NCI-H1417 treated with DMSO at 0.1 percent for 48 hours (cell line): ENCODE results near the gene BRAT1.
"Not testable (repeated sequence)": the region's sequence is repeated elsewhere in the genome, so short reads cannot be mapped to it uniquely, and the experiment has no call there.

Experiments used
- DNase-seq: peaks from one replicate; lab custom pipeline; 2025; lab: John Stamatoyannopoulos, UW

BRAT1 gene

DNA sequence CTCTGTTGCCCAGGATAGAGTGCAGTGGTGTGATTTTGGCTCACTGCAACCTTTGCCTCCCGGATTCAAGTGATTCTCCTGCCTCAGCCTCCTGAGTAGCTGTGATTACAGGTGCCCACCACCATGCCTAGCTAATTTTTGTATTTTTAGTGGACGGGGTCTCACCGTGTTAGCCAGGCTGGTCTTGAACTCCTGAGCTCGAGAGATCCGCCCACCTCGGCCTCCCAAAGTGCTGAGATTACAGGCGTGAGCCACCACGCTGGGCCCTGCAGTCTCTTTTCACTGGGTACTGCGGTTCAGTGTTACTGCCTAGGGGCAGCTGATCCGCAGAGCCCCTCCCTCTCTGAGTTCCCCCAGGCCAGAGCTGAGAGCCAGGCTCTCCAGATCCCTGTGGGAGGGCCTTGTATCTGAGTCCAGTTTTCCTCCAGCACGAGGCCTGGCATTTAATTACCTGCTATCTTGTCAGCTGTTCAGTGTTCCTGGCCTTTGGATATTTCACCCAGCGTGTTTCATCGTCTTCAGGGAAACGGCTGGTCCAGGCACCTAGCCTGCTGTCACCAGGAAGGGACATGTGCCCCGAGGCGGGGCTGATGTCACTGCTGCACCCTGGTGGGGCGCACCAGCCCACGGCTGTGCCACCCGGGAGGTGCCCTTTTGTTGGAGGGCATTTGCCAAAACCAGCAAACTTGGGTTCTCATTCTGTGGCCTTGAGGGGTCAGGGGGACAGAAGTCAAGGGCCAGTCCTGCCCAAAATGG, 19.3 kb downstream of the BRAT1 start:
- not testable (repeated sequence) for DNase-seq

GRCh38 chr7:2534214-2534613, 21.1 kb downstream of the BRAT1 start:
- not testable (repeated sequence) for DNase-seq

- not testable (repeated sequence) for DNase-seq
These were observed 21.8 kb downstream of the BRAT1 start for GRCh38 chr7:2533566-2533965.

DNA sequence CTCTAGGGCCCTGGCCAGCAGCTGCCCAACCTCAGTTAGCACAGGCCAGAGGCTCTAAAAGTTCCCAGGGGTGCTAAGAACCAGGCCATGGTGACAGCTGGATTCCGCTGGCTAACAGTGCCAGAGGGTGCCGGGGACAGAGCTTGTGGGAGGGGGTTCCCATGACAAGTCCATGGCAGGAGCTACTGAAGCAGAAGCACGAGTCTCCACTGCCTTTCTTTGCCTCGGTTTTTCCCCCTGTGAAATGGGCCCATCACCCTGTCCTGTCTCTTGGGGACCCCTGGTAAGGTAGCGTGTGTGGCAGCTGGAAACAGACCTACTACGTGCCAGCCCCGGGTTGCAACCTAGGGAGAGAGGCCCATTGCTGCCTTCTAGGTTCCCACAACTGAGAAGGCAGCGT, 22.5 kb downstream of the BRAT1 start:
- not testable (repeated sequence) for DNase-seq

- not testable (repeated sequence) for DNase-seq
These were observed 23.0 kb downstream of the BRAT1 start for GRCh38 chr7:2532199-2532772.

GRCh38 chr7:2531796-2532110, 23.6 kb downstream of the BRAT1 start:
- DNase-seq = not testable (repeated sequence)

- DNase-seq = not testable (repeated sequence)
These were observed 24.1 kb downstream of the BRAT1 start for GRCh38 chr7:2530994-2531795.

DNA sequence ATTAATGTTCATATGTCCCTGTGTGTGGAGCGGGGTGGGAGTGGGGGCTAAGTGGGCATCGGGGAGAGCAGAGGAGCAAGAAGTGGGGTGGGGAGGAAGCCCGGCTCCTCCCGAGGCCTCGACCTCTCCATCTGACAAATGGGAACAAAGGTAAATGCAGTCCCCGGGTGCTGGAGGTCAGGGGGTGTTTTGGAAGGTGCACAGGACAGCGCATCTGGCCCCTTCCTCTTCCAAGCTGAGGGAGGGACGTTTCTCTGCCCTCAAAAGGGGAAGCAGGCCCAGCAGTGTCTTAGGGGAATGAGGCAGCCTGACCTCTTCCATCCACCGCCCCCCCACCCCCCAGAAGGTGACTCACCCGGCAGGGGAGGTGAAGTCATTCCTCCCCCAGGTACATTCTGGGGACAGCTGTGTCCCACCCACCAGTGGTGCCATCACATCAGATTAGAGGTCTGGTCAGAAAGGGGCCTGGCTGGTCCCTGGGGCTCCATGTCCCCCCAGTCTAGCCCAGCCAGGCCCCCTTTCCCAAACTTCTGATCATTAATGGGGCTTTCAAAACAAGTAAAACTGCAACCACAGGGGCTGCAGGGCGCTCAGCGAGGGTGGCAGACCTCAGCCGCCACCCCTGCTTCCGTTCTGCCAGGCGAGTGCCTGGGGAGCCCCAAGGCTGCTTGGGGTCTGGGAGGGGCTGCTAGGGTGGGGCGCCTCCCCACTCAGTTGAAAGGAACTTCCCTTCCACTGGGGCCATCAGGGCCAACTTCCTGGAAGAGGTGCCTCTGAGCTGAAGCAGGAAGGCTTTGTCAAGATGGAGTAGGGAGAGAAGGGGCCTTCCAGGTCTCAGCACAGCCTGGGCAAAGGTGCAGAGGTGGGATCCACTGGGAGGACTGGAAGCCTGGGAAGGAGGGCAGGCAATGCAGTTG, 25.0 kb downstream of the BRAT1 start:
- no peak for DNase-seq

DNA sequence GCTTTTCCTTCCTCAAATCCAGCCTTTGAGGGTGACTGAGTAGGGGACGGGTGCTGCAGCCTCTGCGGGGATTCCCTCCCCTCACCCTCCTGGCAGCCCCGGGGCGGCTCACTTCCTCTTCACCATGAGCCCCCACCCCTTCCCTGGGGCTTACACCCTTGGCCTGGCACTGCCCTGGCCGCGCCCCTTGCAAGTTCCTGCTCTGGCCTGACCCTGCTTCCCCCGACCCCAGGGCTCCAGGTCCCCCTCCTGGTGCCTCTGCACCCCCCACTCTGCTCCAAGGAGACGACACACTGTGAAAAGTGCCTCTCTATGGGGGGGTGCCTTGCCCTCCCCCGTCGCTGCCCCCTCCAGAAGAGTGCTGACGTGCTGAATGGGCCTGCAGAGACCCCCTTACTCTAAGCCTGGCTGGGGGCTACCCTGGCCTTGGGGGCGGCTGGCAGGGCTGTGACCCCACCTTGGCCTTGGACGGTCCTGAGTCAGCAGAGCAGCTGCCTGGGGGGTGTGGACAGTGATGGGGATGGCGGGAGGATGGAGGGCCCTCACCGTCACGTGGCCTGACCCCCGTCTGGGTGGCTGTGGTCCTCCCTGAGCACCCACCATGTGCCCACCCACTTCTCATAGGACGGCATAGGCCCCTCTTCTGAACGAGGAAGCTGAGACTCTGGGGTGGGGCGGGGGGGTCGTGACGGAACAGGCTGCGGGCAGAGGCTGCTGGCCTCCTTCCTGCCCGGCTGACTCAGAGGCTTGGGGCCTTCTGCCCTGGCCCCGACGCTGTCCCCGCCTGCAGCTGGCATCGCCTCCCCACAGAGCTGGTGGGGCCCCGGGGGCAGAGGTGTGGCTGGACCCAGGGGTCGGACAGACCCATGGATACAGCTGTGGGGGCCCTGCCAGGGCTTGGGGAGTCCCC, 25.9 kb downstream of the BRAT1 start:
- no peak for DNase-seq

DNA sequence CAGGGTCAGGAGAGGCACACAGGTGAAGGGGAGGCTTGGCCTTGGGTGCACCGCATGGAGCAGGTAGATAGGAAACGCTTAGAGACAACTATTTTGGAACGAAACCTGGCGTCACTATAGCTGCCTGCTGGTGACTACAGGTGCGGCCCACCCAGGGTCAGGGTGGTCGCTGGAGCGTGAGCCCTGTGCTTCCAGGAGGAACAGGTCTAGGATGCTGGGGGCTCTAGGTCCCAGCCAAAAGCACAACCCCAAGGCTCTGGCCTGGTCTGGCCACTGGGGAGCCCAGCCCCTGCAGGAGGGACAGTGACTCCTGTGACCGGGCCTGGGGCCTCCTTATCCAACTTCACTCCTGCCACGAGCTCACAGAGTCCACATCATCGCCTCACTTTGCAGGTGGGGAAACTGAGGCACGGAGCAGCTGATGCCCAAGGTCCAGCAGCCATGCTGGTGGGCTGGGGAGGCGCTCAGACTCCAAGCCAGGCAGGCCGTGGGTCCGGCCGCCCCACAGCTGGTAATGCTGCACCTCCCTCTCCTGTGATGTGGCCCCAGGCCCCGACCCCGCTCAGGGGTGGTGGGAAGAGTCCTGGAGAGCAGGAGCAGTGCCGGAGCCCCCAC, 26.7 kb downstream of the BRAT1 start:
- DNase-seq = no peak

DNA sequence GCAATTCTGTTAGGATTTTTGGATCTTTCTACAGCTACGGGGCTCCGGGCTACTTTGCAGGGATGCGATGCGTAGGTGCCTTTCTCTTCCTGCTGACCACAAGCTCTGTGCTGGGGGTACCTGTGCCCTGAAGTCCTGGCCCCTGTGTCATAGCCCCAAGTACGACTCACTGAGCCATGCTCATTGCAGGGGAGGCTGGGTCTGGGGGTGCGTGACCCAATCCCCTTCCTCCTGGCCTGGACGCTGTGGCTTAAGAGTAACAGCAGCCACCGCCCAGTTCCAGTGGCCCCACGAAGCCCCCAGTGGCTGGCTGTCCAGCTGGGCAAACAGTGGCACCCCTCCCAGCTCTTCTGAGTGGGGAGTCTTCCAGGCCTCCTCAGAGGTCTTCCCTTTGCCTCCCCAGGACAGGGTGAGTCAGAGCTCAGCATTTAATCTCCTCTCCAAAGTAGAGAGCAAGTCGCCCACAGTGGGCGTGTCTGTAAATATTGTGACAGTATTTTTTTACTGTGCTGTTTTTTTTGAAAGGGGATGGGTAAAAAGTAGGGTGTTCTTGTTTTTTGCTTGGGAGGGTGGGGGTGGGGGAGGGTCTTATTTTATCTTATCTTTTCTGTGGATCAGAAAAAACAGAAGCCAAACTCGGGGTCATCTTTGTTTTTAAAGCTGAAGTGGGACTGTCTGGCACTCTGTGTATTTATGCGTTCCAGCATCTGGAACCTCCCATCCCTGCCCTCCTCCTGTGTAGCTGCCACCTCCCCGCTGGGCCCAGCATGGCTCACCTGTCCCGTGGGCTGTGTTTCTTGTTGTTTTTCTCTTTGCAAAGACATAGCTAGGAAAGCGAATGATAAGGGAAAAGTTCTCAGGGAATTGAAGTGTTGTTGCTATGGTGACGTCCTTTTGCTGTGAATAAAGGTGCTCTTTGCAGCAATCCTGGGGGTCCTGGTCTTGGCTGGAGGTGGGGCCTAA, 27.5 kb downstream of the BRAT1 start:
- peak; percentile 82 for DNase-seq

- no peak for DNase-seq
These were observed 28.4 kb downstream of the BRAT1 start for GRCh38 chr7:2526659-2527504.

DNA sequence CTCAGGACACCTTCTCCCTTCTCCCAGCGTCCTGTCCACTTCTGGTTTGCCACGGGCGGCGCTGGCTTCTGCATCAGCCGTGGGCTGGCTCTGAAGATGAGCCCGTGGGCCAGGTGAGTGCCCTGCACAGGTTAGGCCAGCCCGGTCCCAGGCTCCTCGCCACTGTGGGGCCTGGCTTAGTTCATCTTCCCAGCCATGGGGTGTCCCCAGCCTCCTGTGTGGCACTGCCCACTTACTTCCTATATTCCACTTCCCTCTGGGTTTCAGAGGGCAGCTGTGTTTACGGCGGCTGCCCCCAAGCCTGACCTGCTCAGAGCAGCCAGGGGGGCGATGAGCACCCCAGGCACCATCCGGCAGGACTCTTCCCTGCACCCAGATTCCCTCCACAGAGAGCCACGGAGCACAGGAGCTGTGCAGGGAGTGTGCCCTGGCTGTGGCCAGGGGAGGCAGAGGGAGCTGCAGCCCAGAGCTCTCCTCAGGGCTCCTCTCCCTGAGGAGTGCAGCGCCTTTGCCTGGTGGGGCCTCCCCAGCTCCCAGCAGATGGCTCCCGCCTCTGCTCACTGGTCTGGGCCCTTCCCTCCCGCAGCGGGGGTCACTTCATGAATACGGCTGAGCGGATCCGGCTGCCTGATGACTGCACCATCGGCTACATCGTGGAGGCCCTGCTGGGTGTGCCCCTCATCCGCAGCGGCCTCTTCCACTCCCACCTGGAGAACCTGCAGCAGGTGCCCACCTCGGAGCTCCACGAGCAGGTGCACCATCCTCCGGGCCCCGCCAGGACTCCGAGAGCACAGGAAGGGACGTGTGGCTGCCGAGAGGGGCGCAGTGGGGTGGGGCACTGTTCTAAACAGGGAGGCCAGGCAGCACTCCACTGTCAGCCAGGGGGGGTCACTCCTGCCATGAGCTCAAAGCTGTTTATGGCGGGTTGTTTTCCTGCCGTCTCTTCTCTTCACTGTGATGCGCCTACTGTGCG, 29.4 kb downstream of the BRAT1 start:
- peak; percentile 49 for DNase-seq

DNA sequence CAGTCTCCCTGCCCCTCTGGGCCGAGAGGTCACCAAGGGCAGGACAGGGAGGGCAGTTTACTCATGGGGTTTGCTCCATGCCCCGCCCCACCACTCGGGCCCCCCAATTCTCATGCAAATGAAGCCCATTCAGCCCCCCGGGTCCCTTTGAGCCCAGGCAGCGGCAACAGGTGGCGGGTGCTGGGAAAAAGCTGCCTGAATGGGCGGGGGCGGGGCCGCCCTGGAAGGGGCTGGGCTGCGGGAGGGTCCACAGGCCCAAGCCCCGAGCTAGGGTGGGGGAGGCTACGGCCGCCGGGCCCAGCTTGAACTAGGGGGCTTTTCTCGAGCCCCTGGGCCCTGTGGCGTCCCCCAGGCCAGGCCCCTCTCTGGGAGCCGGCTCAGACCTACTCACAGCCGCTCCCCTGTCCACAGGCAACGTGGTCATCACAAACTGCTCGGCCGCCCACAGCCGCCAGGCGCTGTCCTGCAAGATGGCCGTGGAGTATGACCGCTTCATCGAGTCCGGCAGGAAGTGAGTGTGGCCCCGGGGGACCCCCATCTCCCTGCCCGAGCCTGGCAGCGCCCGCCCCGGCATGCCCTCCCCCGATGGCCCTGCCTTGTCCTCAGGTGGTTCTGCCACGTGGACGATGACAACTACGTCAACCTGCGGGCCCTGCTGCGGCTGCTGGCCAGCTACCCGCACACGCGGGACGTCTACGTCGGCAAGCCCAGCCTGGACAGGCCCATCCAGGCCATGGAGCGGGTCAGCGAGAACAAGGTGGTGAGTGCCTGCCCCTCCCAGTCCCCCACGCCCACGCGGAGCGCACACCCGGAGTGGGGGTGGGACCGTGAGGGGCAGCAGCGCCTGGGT, 30.3 kb downstream of the BRAT1 start:
- no peak for DNase-seq

GRCh38 chr7:2523941-2524807, 31.1 kb downstream of the BRAT1 start:
- peak; percentile 79 for DNase-seq
